GM19467 (cell line): ENCODE results near the gene PDE4B.

Experiments
- ATAC-seq: cut with Tn5 transposase; IDR thresholded peaks from one replicate; pipeline ENCODE4 v1.9.1; 2021; ENCODE audit warnings: mild to moderate bottlenecking, moderate library complexity; ENCODE audit not compliant: unreplicated experiment

PDE4B gene

GRCh38 chr1:66250075-66250474 lies 457.4 kb downstream of the PDE4B start:
- ATAC-seq, result no peak

- no peak for ATAC-seq
Observed at GRCh38 chr1:66250478-66250877, 457.8 kb downstream of the PDE4B start.

GRCh38 chr1:66251546-66251945 lies 458.9 kb downstream of the PDE4B start:
- ATAC-seq, result no peak

- ATAC-seq, result peak; percentile 71
Observed at GRCh38 chr1:66253330-66253921, 460.7 kb downstream of the PDE4B start.

GRCh38 chr1:66254785-66255184 lies 462.1 kb downstream of the PDE4B start:
- no peak for ATAC-seq

- ATAC-seq, result no peak
Observed at GRCh38 chr1:66256629-66257572, 464.2 kb downstream of the PDE4B start.

GRCh38 chr1:66258404-66259105 lies 465.9 kb downstream of the PDE4B start:
- ATAC-seq, result no peak

- no peak for ATAC-seq
Observed at GRCh38 chr1:66261364-66261763, 468.7 kb downstream of the PDE4B start.

- no peak for ATAC-seq
Observed at GRCh38 chr1:66262208-66262963, 469.7 kb downstream of the PDE4B start.

- no peak for ATAC-seq
Observed at GRCh38 chr1:66265268-66265667, 472.6 kb downstream of the PDE4B start.

- ATAC-seq, result no peak
Observed at GRCh38 chr1:66265796-66266195, 473.1 kb downstream of the PDE4B start.

- no peak for ATAC-seq
Observed at GRCh38 chr1:66266350-66266749, 473.7 kb downstream of the PDE4B start.

- no peak for ATAC-seq
Observed at GRCh38 chr1:66266756-66267155, 474.1 kb downstream of the PDE4B start.

- no peak for ATAC-seq
Observed at GRCh38 chr1:66267201-66267940, 474.7 kb downstream of the PDE4B start.

GRCh38 chr1:66269222-66269621 lies 476.5 kb downstream of the PDE4B start:
- no peak for ATAC-seq

- ATAC-seq, result no peak
Observed at GRCh38 chr1:66270119-66270812, 477.6 kb downstream of the PDE4B start.

GRCh38 chr1:66271216-66271903 lies 478.7 kb downstream of the PDE4B start:
- ATAC-seq, result no peak

- ATAC-seq, result no peak
Observed at GRCh38 chr1:66271904-66272254, 479.2 kb downstream of the PDE4B start.

GRCh38 chr1:66273656-66274055 lies 481.0 kb downstream of the PDE4B start:
- ATAC-seq, result no peak
